ENCODE data around the gene CENPT.

The CENPT gene

GRCh38 chr16:67883872-67884261 is 36.4 kb upstream of the CENPT start:
- TF ChIP-seq CTCF (IDR thresholded peaks at IDR 0.05; ENCODE audit: insufficient read depth, low read length) (peak; percentile 94), SPI1 (IDR thresholded peaks at IDR 0.05; ENCODE audit: borderline replicate concordance, low read depth) (no peak), REST (IDR thresholded peaks at IDR 0.05; ENCODE audit: insufficient replicate concordance, low read depth) (no peak)
- DNase-seq (ENCODE audit: low read depth in 1 of 2, low spot score in 1 of 2) = peak in 1 of 2 experiments; percentile 52
- H3K27me3 ChIP-seq (ENCODE audit: insufficient read depth, poor library complexity, severe bottlenecking) = no peaks in the 10 kb centered on the region
- no peak overlapping the region for H3K27ac ChIP-seq (replicated peaks)
- H3K4me3 ChIP-seq (replicated peaks; ENCODE audit: insufficient read depth, low read length) = no peak overlapping the region

- H3K27ac ChIP-seq (replicated peaks) = no peak overlapping the region
- no peak for TF ChIP-seq REST (IDR thresholded peaks at IDR 0.05; ENCODE audit: insufficient replicate concordance, low read depth)
- no peak for TF ChIP-seq CTCF (IDR thresholded peaks at IDR 0.05; ENCODE audit: insufficient read depth, low read length)
- TF ChIP-seq SPI1 (IDR thresholded peaks at IDR 0.05; ENCODE audit: borderline replicate concordance, low read depth) = no peak
- no peak for TF ChIP-seq GABPA (IDR thresholded peaks at IDR 0.05; ENCODE audit: low read depth)
- TF ChIP-seq POLR2AphosphoS5 (IDR thresholded peaks at IDR 0.05; ENCODE audit: low read depth) = no peak
- no peak overlapping the region for H3K4me3 ChIP-seq (replicated peaks; ENCODE audit: insufficient read depth, low read length)
- peak in 1 of 2 experiments; percentile 31 for DNase-seq (ENCODE audit: low read depth in 1 of 2, low spot score in 1 of 2)
- no peaks in the 10 kb centered on the region for H3K27me3 ChIP-seq (ENCODE audit: insufficient read depth, poor library complexity, severe bottlenecking)
Measured at GRCh38 chr16:67883146-67883871, 35.8 kb upstream of the CENPT start.

GRCh38 chr16:67882374-67883145 is 35.1 kb upstream of the CENPT start:
- no peak for DNase-seq (ENCODE audit: low read depth in 1 of 2, low spot score in 1 of 2)
- TF ChIP-seq GABPA (IDR thresholded peaks at IDR 0.05; ENCODE audit: low read depth) = no peak
- TF ChIP-seq REST (IDR thresholded peaks at IDR 0.05; ENCODE audit: insufficient replicate concordance, low read depth) = no peak
- no peak for TF ChIP-seq CTCF (IDR thresholded peaks at IDR 0.05; ENCODE audit: insufficient read depth, low read length)
- no peak for TF ChIP-seq POLR2AphosphoS5 (IDR thresholded peaks at IDR 0.05; ENCODE audit: low read depth)
- no peak for TF ChIP-seq SPI1 (IDR thresholded peaks at IDR 0.05; ENCODE audit: borderline replicate concordance, low read depth)
- no peaks in the 10 kb centered on the region for H3K27me3 ChIP-seq (ENCODE audit: insufficient read depth, poor library complexity, severe bottlenecking)
- H3K27ac ChIP-seq (replicated peaks) = no peak overlapping the region
- no peak overlapping the region for H3K4me3 ChIP-seq (replicated peaks; ENCODE audit: insufficient read depth, low read length)

All from HL-60 (cell line).